Pancreas (tissue), 10 donors: ENCODE data around the gene LAMC3. TPM values are rescaled to one million over a fixed set of nuclear protein-coding genes. Genes with fewer than 3 reads are reported as not detected.

Experiments
- ATAC-seq, 4 donors: fragments of 200-7000 bp; cut with Tn5 transposase; one replicate each; pipeline versions ENCODE4 v1.8.0 to v1.9.1; 2020; ENCODE audit warnings: mild to moderate bottlenecking in 4 of 4, moderate library complexity in 4 of 4
- DNase-seq, 6 donors: peaks; one replicate each; pipeline ENCODE4 v3.0.0-alpha.2; 2020
- FAIRE-seq: peaks from 2 replicates; lab custom pipeline; 2012; peaks lifted over from hg19 to GRCh38; lab: Jason Lieb, UNC
- H3K27ac ChIP-seq, 4 donors: fragments of 200-600 bp; sonication (generic); 1 replicate in 3 of 4; 2 replicates in 1 of 4; pipeline versions ENCODE4 v1.5.0 to v1.8.0; 2020
- H3K27me3 ChIP-seq, 4 donors: fragments of 200-600 bp; one replicate each; pipeline ENCODE4 v1.8.0; 2021
- H3K36me3 ChIP-seq, 3 donors: fragments of 200-600 bp; sonication (generic) in 1 of 3; one replicate each; pipeline versions ENCODE4 v1.5.0 to v1.8.0; 2020 to 2021
- H3K4me1 ChIP-seq, 3 donors: fragments of 200-600 bp; one replicate each; pipeline ENCODE4 v1.8.0; 2021
- H3K4me3 ChIP-seq, 4 donors: fragments of 200-600 bp; sonication (generic) in 2 of 4; one replicate each; pipeline versions ENCODE4 v1.5.0 to v1.8.0; 2020 to 2021
- H3K9me3 ChIP-seq, 4 donors: fragments of 200-600 bp; one replicate each; pipeline ENCODE4 v1.8.0; 2021
- CTCF ChIP-seq, 4 donors: fragments of 200-600 bp; sonication (generic) in 3 of 4; IDR thresholded peaks; one replicate each; pipeline versions ENCODE4 v1.5.0 to v1.8.0; 2021; ENCODE audit warnings: antibody characterized with exemption in 4 of 4
- WGBS, 2 donors: extraction: QIAGEN DNeasy Blood & Tissue Kit; methylation state at CpG; one replicate each; pipeline ENCODE4 v1.1.7; 2013; 5-methylcytosine and 5-hydroxymethylcytosine counted together
- intact Hi-C, 3 donors: fragments of 100-400 bp; cut with DNase I; formaldehyde crosslinking; loops; one replicate each; pipeline versions ENCODE4 v1.11.1 to v1.14.2; 2022
- polyA plus RNA-seq, 2 donors: library from polyadenylated mRNA; stranded (reverse); fragments of 200-250 nt; gene quantifications; one replicate each; pipeline ENCODE4 v1.2.3, GENCODE V29; 2013
- total RNA-seq, 6 donors: library from RNA; stranded (reverse); fragmentation: NEBNext Ultra II Directional in 4 of 6; extraction: Animal tissue kit (Norgen Biotek cat#: 25700) in 4 of 6; gene quantifications; one replicate each; pipeline versions ENCODE4 v1.2.1 to v1.2.4, GENCODE V29; 2021 to 2023
- donor health status: healthy with polysubstance abuse.
- donor health status: DM: no; HTN: no; CAD: no; lungs with moderate emphysema.
- donor health status: DM: no; HTN: no; CAD: no.
- donor health status: control.
- donor health status: control.
- donor health status: Bipolar disorder and iron deficiency.
- donor health status: DM: yes; HTN: yes; CAD: no.
- donor health status: DM: no; HTN: no; CAD: no.
- donor health status: DM: no; HTN: no; CAD: no.
- donor health status: DM: yes; HTN: yes; CAD: no.

Gene LAMC3
- total and polyA plus RNA-seq, 8 donors: 1.1 to 8.9 (median 2.7) TPM

GRCh38 chr9:130973686-130974281 is 35.2 kb upstream of the LAMC3 start:
- DNase-seq (no peak), ATAC-seq (no peak), FAIRE-seq (no peak)
- no peak for TF ChIP-seq CTCF (IDR thresholded peaks at IDR 0.05)
- no peaks in the 10 kb centered on the region for H3K9me3 ChIP-seq
- no peak overlapping the region for H3K4me3 ChIP-seq
- intact Hi-C loops: no loop called here
- H3K4me1 ChIP-seq: no peaks in the 10 kb centered on the region
- no peak overlapping the region for H3K27ac ChIP-seq
- WGBS, 2 donors: 25 to 37% methylated on average over 21 of the region's 21 CpGs
- no peaks in the 10 kb centered on the region for H3K36me3 ChIP-seq
- H3K27me3 ChIP-seq: no peaks in the 10 kb centered on the region

- Histone ChIP-seq H3K36me3 (no peaks in the 10 kb centered on the region), H3K9me3 (no peaks in the 10 kb centered on the region), H3K4me1 (no peaks in the 10 kb centered on the region), H3K27me3 (no peaks in the 10 kb centered on the region), H3K27ac (no peak overlapping the region), H3K4me3 (no peak overlapping the region)
- ATAC-seq: no peak
- FAIRE-seq: no peak
- TF ChIP-seq CTCF (IDR thresholded peaks at IDR 0.05): no peak
- 29 to 34% methylated on average over 5 of the region's 5 CpGs for WGBS, 2 donors
- intact Hi-C loops: no loop called here
- no peak for DNase-seq
Measured at GRCh38 chr9:130974697-130975096, 34.3 kb upstream of the LAMC3 start.

- no peak overlapping the region for H3K27ac ChIP-seq
- intact Hi-C loops: no loop called here
- no peaks in the 10 kb centered on the region for H3K4me1 ChIP-seq
- H3K36me3 ChIP-seq: no peaks in the 10 kb centered on the region
- FAIRE-seq (no peak), ATAC-seq (no peak), DNase-seq (no peak)
- H3K4me3 ChIP-seq: no peak overlapping the region
- WGBS, 2 donors: 78 to 91% methylated on average over 5 of the region's 5 CpGs
- H3K9me3 ChIP-seq: no peaks in the 10 kb centered on the region
- TF ChIP-seq CTCF (IDR thresholded peaks at IDR 0.05): no peak
- no peaks in the 10 kb centered on the region for H3K27me3 ChIP-seq
Measured at GRCh38 chr9:130975156-130975555, 33.8 kb upstream of the LAMC3 start.

GRCh38 chr9:130975932-130976841 is 32.8 kb upstream of the LAMC3 start:
- Histone ChIP-seq H3K27ac (no peak overlapping the region), H3K4me1 (no peaks in the 10 kb centered on the region), H3K36me3 (no peaks in the 10 kb centered on the region), H3K27me3 (no peaks in the 10 kb centered on the region), H3K9me3 (no peaks in the 10 kb centered on the region), H3K4me3 (no peak overlapping the region)
- 68 to 80% methylated on average over 13 of the region's 13 CpGs for WGBS, 2 donors
- ATAC-seq: no peak
- intact Hi-C loops: no loop called here
- no peak for FAIRE-seq
- no peak for DNase-seq
- TF ChIP-seq CTCF (IDR thresholded peaks at IDR 0.05): no peak

- H3K27ac ChIP-seq: no peak overlapping the region
- TF ChIP-seq CTCF (IDR thresholded peaks at IDR 0.05): no peak
- WGBS, 2 donors: 34 to 35% methylated on average over 16 of the region's 16 CpGs
- DNase-seq: peak in 1 of 6 donors; percentile 35
- H3K4me3 ChIP-seq: no peak overlapping the region
- no peaks in the 10 kb centered on the region for H3K4me1 ChIP-seq
- intact Hi-C loops: no loop called here
- H3K36me3 ChIP-seq: no peaks in the 10 kb centered on the region
- no peak for ATAC-seq
- H3K9me3 ChIP-seq: no peaks in the 10 kb centered on the region
- no peak for FAIRE-seq
- H3K27me3 ChIP-seq: no peaks in the 10 kb centered on the region
Measured at GRCh38 chr9:130977811-130978221, 31.2 kb upstream of the LAMC3 start.
